Measurements from ENCODE around the gene APH1B. TPM values are rescaled to one million over a fixed set of nuclear protein-coding genes. Genes with fewer than 3 reads are reported as not detected.

Gene APH1B
- total and polyA plus RNA-seq, 2 of the 4 experiments (the other 2 are of a cell fraction): 7.0 to 7.7 TPM

DNA sequence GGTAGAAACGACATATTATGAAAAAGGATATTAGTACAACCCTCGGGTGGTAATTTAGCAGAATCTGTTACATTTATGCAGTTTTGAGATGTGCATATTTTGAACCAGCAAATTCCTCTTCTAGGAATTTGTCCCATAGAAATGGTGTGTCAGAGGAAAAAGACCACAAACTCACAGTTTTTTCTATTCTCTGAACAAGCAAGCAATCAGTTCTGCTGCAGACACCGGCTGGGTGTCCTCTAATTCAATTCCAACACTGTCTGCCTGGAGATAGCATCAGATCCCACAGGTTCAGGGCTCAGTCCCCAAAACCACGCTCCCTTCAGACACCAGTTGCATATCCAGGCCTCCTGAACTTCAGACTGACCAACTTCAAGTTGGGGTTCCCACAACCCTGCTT lies 36.4 kb downstream of the APH1B start:
- POLR2A ChIA-PET (ENCODE audit: unreplicated experiment): no interaction called here
- CTCF ChIA-PET: no interaction called here
- H3K79me1 ChIP-seq (ENCODE audit: low read depth in 1 of 2, low read length in 2 of 2): no peaks in the 10 kb centered on the region
- no peak overlapping the region for H4K8ac ChIP-seq (ENCODE audit: low read depth in 2 of 2, low read length in 2 of 2)
- H3K4ac ChIP-seq (ENCODE audit: low read depth, low read length): no peak overlapping the region
- H2AFZ ChIP-seq (replicated peaks; ENCODE audit: low read length, poor library complexity): no peak overlapping the region
- DNase-seq: no peak
- no peak overlapping the region for H3K9ac ChIP-seq (ENCODE audit: low read depth, low read length)
- H2BK15ac ChIP-seq (ENCODE audit: low read depth, low read length): no peak overlapping the region
- BruUV-seq (replicated peaks): no TSS peak
- H3K27ac ChIP-seq (ENCODE audit: insufficient read depth, low read length): no peak overlapping the region
- no peak overlapping the region for H3K4me2 ChIP-seq (ENCODE audit: low read depth, low read length)
- no peak overlapping the region for H2BK20ac ChIP-seq (ENCODE audit: low read depth, low read length)
- no peaks in the 10 kb centered on the region for H3K9me3 ChIP-seq (ENCODE audit: control insufficient read depth, insufficient read depth, low read length)
- no peak overlapping the region for H3K18ac ChIP-seq (ENCODE audit: low read depth, low read length)
- no peak overlapping the region for H2BK120ac ChIP-seq (ENCODE audit: low read depth, low read length)
- no peak overlapping the region for H3K23ac ChIP-seq (ENCODE audit: low read depth, low read length)
- H4K20me1 ChIP-seq (ENCODE audit: insufficient read depth, low read length): no peaks in the 10 kb centered on the region
- no peak overlapping the region for H2AK5ac ChIP-seq (ENCODE audit: low read depth, low read length)
- intact Hi-C loops (cut with micrococcal nuclease): no loop called here
- H3K4me3 ChIP-seq (ENCODE audit: insufficient read depth, low read depth, low read length): no peak overlapping the region
- H3K27me3 ChIP-seq (ENCODE audit: control insufficient read depth, insufficient read depth, low read length): no peaks in the 10 kb centered on the region
- H3K56ac ChIP-seq (ENCODE audit: extremely low read depth, insufficient read depth, low read length): no peak overlapping the region
- no peak overlapping the region for H2BK5ac ChIP-seq (ENCODE audit: low read depth, low read length, poor library complexity, severe bottlenecking)
- dilution Hi-C loops (cut with HindIII; ENCODE audit: low sequenced_read_pairs, unreplicated experiment): no loop called here
- H3K4me1 ChIP-seq (ENCODE audit: control insufficient read depth, insufficient read depth, low read length): no peaks in the 10 kb centered on the region
- no peak overlapping the region for H2AK9ac ChIP-seq (replicated peaks; ENCODE audit: low read depth, low read length, poor library complexity)
- TF ChIP-seq POLR2A (IDR thresholded peaks at IDR 0.05; ENCODE audit: low read depth, low read length): no peak
- no peak for TF ChIP-seq RAD21 (IDR thresholded peaks at IDR 0.05; ENCODE audit: low read length)
- no peak for TF ChIP-seq RCOR1 (IDR thresholded peaks at IDR 0.05; ENCODE audit: insufficient replicate concordance, low read length)
- TF ChIP-seq BHLHE40 (IDR thresholded peaks at IDR 0.05; ENCODE audit: low read depth, low read length): no peak
- no peak for TF ChIP-seq MAFK (IDR thresholded peaks at IDR 0.05; ENCODE audit: low read depth, low read length)
- TF ChIP-seq, protein P1, sequence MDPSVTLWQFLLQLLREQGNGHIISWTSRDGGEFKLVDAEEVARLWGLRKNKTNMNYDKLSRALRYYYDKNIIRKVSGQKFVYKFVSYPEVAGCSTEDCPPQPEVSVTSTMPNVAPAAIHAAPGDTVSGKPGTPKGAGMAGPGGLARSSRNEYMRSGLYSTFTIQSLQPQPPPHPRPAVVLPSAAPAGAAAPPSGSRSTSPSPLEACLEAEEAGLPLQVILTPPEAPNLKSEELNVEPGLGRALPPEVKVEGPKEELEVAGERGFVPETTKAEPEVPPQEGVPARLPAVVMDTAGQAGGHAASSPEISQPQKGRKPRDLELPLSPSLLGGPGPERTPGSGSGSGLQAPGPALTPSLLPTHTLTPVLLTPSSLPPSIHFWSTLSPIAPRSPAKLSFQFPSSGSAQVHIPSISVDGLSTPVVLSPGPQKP (IDR thresholded peaks at IDR 0.05; ENCODE audit: borderline replicate concordance, low read depth, low read length): no peak
- TF ChIP-seq FOS (IDR thresholded peaks at IDR 0.05; ENCODE audit: low read depth, low read length): no peak
- TF ChIP-seq MXI1 (IDR thresholded peaks at IDR 0.05; ENCODE audit: borderline replicate concordance, low read depth, low read length): no peak
- TF ChIP-seq, protein P2, sequence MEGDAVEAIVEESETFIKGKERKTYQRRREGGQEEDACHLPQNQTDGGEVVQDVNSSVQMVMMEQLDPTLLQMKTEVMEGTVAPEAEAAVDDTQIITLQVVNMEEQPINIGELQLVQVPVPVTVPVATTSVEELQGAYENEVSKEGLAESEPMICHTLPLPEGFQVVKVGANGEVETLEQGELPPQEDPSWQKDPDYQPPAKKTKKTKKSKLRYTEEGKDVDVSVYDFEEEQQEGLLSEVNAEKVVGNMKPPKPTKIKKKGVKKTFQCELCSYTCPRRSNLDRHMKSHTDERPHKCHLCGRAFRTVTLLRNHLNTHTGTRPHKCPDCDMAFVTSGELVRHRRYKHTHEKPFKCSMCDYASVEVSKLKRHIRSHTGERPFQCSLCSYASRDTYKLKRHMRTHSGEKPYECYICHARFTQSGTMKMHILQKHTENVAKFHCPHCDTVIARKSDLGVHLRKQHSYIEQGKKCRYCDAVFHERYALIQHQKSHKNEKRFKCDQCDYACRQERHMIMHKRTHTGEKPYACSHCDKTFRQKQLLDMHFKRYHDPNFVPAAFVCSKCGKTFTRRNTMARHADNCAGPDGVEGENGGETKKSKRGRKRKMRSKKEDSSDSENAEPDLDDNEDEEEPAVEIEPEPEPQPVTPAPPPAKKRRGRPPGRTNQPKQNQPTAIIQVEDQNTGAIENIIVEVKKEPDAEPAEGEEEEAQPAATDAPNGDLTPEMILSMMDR (conservative IDR thresholded peaks at IDR 0.05; ENCODE audit: low read depth, low read length): no peak
- no peak for TF ChIP-seq CHD1 (IDR thresholded peaks at IDR 0.05; ENCODE audit: low read depth, low read length)
- TF ChIP-seq NFE2L2 (IDR thresholded peaks at IDR 0.05; ENCODE audit: low read depth, low read length): no peak
- no peak overlapping the region for H3K14ac ChIP-seq (replicated peaks; ENCODE audit: low read depth, low read length)
- 80% methylated on average over 1 of the region's 4 CpGs; no CpG with 5 or more reads in 1 of the 2 experiments for WGBS, 2 experiments (ENCODE audit: extremely low coverage in 2 of 2, insufficient read length in 1 of 2)
- H4K5ac ChIP-seq (ENCODE audit: low read depth, low read length): no peak overlapping the region
- no peaks in the 10 kb centered on the region for H3K9me1 ChIP-seq (ENCODE audit: insufficient read depth, low read length)
- H3K36me3 ChIP-seq (ENCODE audit: control insufficient read depth, insufficient read depth, low read length): no peaks in the 10 kb centered on the region; the same call in 1 of the 2 replicates
- in situ Hi-C loops (cut with MboI; ENCODE audit: low sequenced_read_pairs): no loop called here
- ATAC-seq (ENCODE audit: low read depth): no peak
- no peak overlapping the region for H4K91ac ChIP-seq (ENCODE audit: insufficient read depth, low read depth, low read length)

Measured in IMR-90 (cell line).